GM19240 (cell line): ENCODE results near the gene IL6.
"Not testable (repeated sequence)": the region's sequence is repeated elsewhere in the genome, so short reads cannot be mapped to it uniquely, and the experiment has no call there.

Experiments used
- DNase-seq: peaks from one replicate; pipeline ENCODE4 v3.0.0; 2011; ENCODE audit warnings: low spot score; ENCODE audit not compliant: insufficient read length

Gene IL6

GRCh38 chr7:22726907-22727713 lies at the start of gene IL6:
IL6 (plus strand) TSS chr7:22727200; CDS start chr7:22727263, 63 bp downstream.
- DNase-seq = no peak

- not testable (repeated sequence) for DNase-seq
Measured at GRCh38 chr7:22677263-22677662, 49.7 kb upstream of the IL6 start.

GRCh38 chr7:22677680-22678079 lies 49.3 kb upstream of the IL6 start:
- no peak for DNase-seq

- DNase-seq = no peak
Measured at GRCh38 chr7:22680482-22680911, 46.5 kb upstream of the IL6 start.

- no peak for DNase-seq
Measured at GRCh38 chr7:22681312-22681711, 45.7 kb upstream of the IL6 start.

- no peak for DNase-seq
Measured at GRCh38 chr7:22681852-22682657, 44.9 kb upstream of the IL6 start.

- DNase-seq = no peak
Measured at GRCh38 chr7:22683379-22683778, 43.6 kb upstream of the IL6 start.

- DNase-seq = no peak
Measured at GRCh38 chr7:22686620-22687019, 40.4 kb upstream of the IL6 start.

DNA sequence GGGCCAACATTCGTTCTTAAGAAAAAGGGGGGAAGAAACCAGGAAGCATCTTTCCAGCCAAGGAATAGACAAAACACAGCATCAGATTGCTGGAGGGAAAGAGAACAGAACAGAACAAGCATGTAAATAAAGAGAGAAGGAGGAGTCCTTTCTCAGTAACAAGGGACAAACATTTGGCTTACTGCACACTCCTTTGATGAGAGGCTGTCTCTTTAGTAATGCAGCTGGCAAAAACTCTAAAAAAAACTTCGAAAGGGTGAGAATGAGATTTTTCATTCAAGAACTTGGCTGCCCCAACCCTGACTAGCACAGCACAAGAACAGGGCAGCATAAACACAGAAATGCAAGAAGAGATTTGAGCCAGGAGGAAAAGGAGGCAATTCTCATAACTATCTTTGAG lies 38.9 kb upstream of the IL6 start:
- no peak for DNase-seq

DNA sequence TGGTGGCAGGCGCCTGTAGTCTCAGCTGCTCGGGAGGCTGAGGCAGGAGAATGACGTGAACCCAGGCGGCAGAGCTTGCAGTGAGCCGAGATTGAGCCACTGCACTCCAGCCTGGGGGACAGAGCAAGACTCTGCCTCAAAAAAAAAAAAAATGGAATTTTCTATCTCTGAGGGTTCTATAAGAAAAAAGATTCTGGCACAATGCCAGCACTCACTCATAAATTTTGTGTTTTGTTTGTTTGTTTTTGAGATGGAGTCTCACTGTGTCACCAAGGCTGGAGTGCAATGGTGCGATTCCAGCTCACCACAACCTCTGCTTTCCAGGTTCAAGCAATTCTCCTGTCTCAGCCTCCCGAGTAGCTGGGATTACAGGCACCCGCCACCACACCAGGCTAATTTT lies 38.1 kb upstream of the IL6 start:
- DNase-seq = not testable (repeated sequence)

GRCh38 chr7:22694597-22695207 lies 32.3 kb upstream of the IL6 start:
- no peak for DNase-seq

DNA sequence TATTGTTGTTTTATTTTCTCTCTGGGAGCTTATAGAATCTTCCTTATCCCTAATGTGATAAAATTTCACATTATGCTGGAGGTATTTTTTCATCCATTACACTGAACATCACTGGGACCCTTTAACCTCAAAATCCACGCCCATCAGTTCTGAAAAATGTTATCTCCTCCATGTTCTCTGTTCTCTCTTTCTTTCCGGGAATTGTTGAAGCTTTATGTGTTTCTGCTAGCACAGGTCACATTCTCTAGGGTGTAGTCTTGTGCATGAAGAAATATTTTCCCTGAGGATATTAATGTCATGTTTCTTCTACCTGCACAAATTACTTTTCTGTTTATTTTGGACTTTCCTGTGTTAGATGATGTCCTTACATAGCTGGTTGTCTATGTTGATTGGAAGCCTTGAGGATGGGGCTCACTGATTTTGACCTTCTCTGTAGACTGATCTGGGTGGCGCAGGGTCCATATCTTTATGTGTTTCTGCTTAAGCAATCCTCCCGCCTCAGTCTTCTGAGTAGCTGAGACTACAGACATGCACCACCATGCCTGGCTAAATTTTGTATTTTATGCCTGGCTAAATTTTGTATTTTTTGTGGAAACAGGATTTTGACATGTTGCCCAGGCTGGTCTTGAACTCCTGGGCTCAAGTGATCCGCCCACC lies 31.4 kb upstream of the IL6 start:
- DNase-seq = no peak

- DNase-seq = no peak
Measured at GRCh38 chr7:22696541-22697228, 30.3 kb upstream of the IL6 start.

GRCh38 chr7:22697322-22697859 lies 29.6 kb upstream of the IL6 start:
- DNase-seq = no peak

GRCh38 chr7:22697876-22698606 lies 29.0 kb upstream of the IL6 start:
- DNase-seq = no peak

GRCh38 chr7:22698767-22699166 lies 28.2 kb upstream of the IL6 start:
- no peak for DNase-seq

GRCh38 chr7:22700559-22701002 lies 26.4 kb upstream of the IL6 start:
- DNase-seq = no peak

GRCh38 chr7:22702516-22702915 lies 24.5 kb upstream of the IL6 start:
- DNase-seq = no peak

DNA sequence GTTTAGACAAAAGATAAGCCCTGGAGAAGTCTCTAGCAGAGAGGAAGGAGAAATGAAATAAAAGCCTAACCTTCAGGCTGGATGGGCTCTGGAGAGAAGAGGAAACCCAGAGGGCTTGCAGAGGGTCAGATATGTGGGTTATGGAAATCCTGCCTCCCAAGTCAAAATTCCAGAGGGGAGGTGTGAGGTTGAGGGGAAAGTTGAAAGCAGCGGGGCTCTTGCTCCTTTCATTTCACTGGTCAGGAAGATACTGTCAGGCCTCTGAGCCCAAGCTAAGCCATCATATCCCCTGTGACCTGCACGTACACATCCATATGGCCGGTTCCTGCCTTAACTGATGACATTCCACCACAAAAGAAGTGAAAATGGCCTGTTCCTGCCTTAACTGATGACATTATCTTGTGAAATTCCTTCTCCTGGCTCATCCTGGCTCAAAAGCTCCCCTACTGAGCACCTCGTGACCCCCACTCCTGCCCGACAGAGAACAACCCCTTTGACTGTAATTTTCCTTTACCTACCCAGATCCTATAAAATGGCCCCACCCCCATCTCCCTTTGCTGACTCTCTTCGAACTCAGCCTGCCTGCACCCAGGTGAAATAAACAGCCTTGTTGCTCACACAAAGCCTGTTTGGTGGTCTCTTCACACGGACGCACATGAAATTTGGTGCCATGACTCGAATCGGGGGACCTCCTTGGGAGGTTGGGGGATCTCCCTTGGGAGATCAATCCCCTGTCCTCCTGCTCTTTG lies 23.7 kb upstream of the IL6 start:
- not testable (repeated sequence) for DNase-seq
